H1 (cell line): ENCODE results near the gene SLC24A3. TPM values are rescaled to one million over a fixed set of nuclear protein-coding genes. Genes with fewer than 3 reads are reported as not detected.

Source experiments
- CTCF ChIA-PET: fragments of 300-600 bp; sonication (Branson Sonifier 250); formaldehyde crosslinking; loops from one replicate; lab custom pipeline; 2021; ENCODE audit not compliant: partially characterized antibody; lab: Charles Lee
- POLR2A ChIA-PET: fragments of 300-600 bp; sonication (Branson Sonifier 250); formaldehyde crosslinking; loops from one replicate; lab custom pipeline; 2021; ENCODE audit warnings: inconsistent platforms; ENCODE audit not compliant: partially characterized antibody; lab: Charles Lee
- DNase-seq, 2 experiments: peaks; one replicate each; pipeline versions ENCODE4 v3.0.0 to v3.0.0-alpha.2; 2010 to 2022; ENCODE audit warnings: low spot score in 2 of 2, low read depth in 1 of 2, mixed read lengths in 1 of 2
- FAIRE-seq: peaks from 2 replicates; lab custom pipeline; 2011; peaks lifted over from hg19 to GRCh38; lab: Jason Lieb, UNC
- H2AFZ ChIP-seq: 2 replicates; pipeline ENCODE4 v1.8.1; 2012; ENCODE audit warnings: low read length, inconsistent platforms
- H2AK5ac ChIP-seq: 2 replicates; pipeline ENCODE4 v1.6.1; 2013; ENCODE audit warnings: low read depth, low read length
- H2BK120ac ChIP-seq: replicated peaks from 2 replicates; pipeline ENCODE3; 2013; ENCODE audit warnings: low read depth, low read length, inconsistent platforms
- H2BK12ac ChIP-seq: 2 replicates; pipeline ENCODE4 v1.6.1; 2013; ENCODE audit warnings: low read depth, low read length
- H2BK15ac ChIP-seq: 2 replicates; pipeline ENCODE4 v1.6.1; 2013; ENCODE audit warnings: low read length
- H2BK20ac ChIP-seq: 2 replicates; pipeline ENCODE4 v1.6.1; 2013; ENCODE audit warnings: low read length
- H2BK5ac ChIP-seq: 2 replicates; pipeline ENCODE4 v1.6.1; 2013; ENCODE audit warnings: low read depth, low read length
- H3K14ac ChIP-seq: 2 replicates; pipeline ENCODE4 v1.6.1; 2013; ENCODE audit warnings: inconsistent platforms; ENCODE audit not compliant: insufficient read length
- H3K18ac ChIP-seq: 2 replicates; pipeline ENCODE4 v1.6.1; 2013; ENCODE audit warnings: low read length; ENCODE audit errors: extremely low read depth
- H3K23ac ChIP-seq: 2 replicates; pipeline ENCODE4 v1.6.1; 2013; ENCODE audit warnings: inconsistent platforms; ENCODE audit not compliant: insufficient read length
- H3K23me2 ChIP-seq: 2 replicates; pipeline ENCODE4 v1.6.1; 2013; ENCODE audit warnings: low read depth, low read length
- H3K27ac ChIP-seq: 2 replicates; pipeline ENCODE4 v1.6.1; 2011; ENCODE audit warnings: low read depth, low read length, inconsistent platforms
- H3K27me3 ChIP-seq, 4 experiments: replicated peaks in 1 of 4; 1 replicate in 1 of 4; 2 replicates in 3 of 4; pipeline versions ENCODE4 v1.6.1 to v1.8.1; 2011 to 2013; ENCODE audit warnings: low read length in 3 of 4, mild to moderate bottlenecking in 3 of 4, inconsistent platforms in 2 of 4, mixed read lengths in 2 of 4, moderate library complexity in 1 of 4; ENCODE audit not compliant: control insufficient read depth in 3 of 4, insufficient read depth in 3 of 4; ENCODE audit errors: extremely low read depth in 1 of 4
- H3K36me3 ChIP-seq, 4 experiments: 2 replicates each; pipeline versions ENCODE4 v1.6.1 to v1.8.1; 2011 to 2013; ENCODE audit warnings: mild to moderate bottlenecking in 4 of 4, low read length in 3 of 4, moderate library complexity in 2 of 4, control low read depth in 1 of 4, inconsistent platforms in 1 of 4; ENCODE audit not compliant: insufficient read depth in 4 of 4, control insufficient read depth in 2 of 4
- H3K4ac ChIP-seq: replicated peaks from 2 replicates; pipeline ENCODE3; 2013; ENCODE audit warnings: low read length, low read depth, mixed read lengths, inconsistent platforms; ENCODE audit not compliant: insufficient read length
- H3K4me1 ChIP-seq, 4 experiments: replicated peaks in 1 of 4; 1 replicate in 1 of 4; 2 replicates in 3 of 4; pipeline versions ENCODE4 v1.6.1 to v1.8.1; 2011 to 2013; ENCODE audit warnings: low read length in 3 of 4, inconsistent platforms in 2 of 4, mixed read lengths in 1 of 4; ENCODE audit not compliant: insufficient read depth in 4 of 4, control insufficient read depth in 3 of 4
- H3K4me2 ChIP-seq, 2 experiments: 2 replicates each; pipeline versions ENCODE4 v1.6.1 to v1.8.1; 2011 to 2013; ENCODE audit warnings: low read depth in 2 of 2, low read length in 2 of 2, control low read depth in 1 of 2, inconsistent platforms in 1 of 2, mild to moderate bottlenecking in 1 of 2; ENCODE audit not compliant: insufficient read depth in 1 of 2
- H3K4me3 ChIP-seq, 4 experiments: fragments of 200-600, 300-600 bp in 1 of 4; sonication (generic), shearing (Covaris generic), sonication (Bioruptor Twin) in 1 of 4; 2 replicates each; pipeline versions ENCODE4 v1.5.1 to v1.8.1; 2011 to 2016; ENCODE audit warnings: low read length in 4 of 4, low read depth in 3 of 4, control low read depth in 2 of 4, inconsistent platforms in 2 of 4, mild to moderate bottlenecking in 2 of 4, mixed read lengths in 1 of 4, moderate library complexity in 1 of 4; ENCODE audit not compliant: insufficient read depth in 2 of 4; ENCODE audit errors: extremely low read depth in 1 of 4
- H3K56ac ChIP-seq: replicated peaks from 2 replicates; pipeline ENCODE3; 2013; ENCODE audit warnings: low read depth, mild to moderate bottlenecking, mixed read lengths, low read length, inconsistent platforms; ENCODE audit not compliant: insufficient read length
- H3K79me1 ChIP-seq: 2 replicates; pipeline ENCODE4 v1.6.1; 2013; ENCODE audit warnings: low read depth, low read length, control low read depth
- H3K79me2 ChIP-seq, 2 experiments: 2 replicates each; pipeline versions ENCODE4 v1.6.1 to v1.8.1; 2012 to 2013; ENCODE audit warnings: low read length in 2 of 2, mild to moderate bottlenecking in 2 of 2, inconsistent platforms in 1 of 2; ENCODE audit not compliant: insufficient read depth in 2 of 2, control insufficient read depth in 1 of 2
- H3K9ac ChIP-seq, 4 experiments: replicated peaks in 1 of 4; 1 replicate in 1 of 4; 2 replicates in 3 of 4; pipeline versions ENCODE4 v1.6.1 to v1.8.1; 2011 to 2013; ENCODE audit warnings: low read depth in 3 of 4, low read length in 3 of 4, control low read depth in 2 of 4, mild to moderate bottlenecking in 2 of 4, moderate library complexity in 2 of 4, inconsistent platforms in 1 of 4; ENCODE audit errors: extremely low read depth in 1 of 4
- H3K9me3 ChIP-seq, 2 experiments: 2 replicates each; pipeline versions ENCODE4 v1.6.1 to v1.8.1; 2012 to 2013; ENCODE audit warnings: mild to moderate bottlenecking in 2 of 2, moderate library complexity in 2 of 2, control low read depth in 1 of 2, inconsistent platforms in 1 of 2, low read depth in 1 of 2, low read length in 1 of 2, mixed read lengths in 1 of 2; ENCODE audit not compliant: insufficient read depth in 2 of 2
- H4K20me1 ChIP-seq, 2 experiments: replicated peaks in 1 of 2; 2 replicates each; pipeline versions ENCODE3 to v1.8.1; 2011 to 2013; ENCODE audit warnings: inconsistent platforms in 2 of 2, low read length in 2 of 2, mild to moderate bottlenecking in 1 of 2; ENCODE audit not compliant: insufficient read depth in 2 of 2, control insufficient read depth in 1 of 2
- H4K5ac ChIP-seq: 2 replicates; pipeline ENCODE4 v1.6.1; 2013; ENCODE audit warnings: low read length, low read depth, mixed read lengths, inconsistent platforms; ENCODE audit not compliant: insufficient read length
- H4K8ac ChIP-seq: 2 replicates; pipeline ENCODE4 v1.8.0; 2013; ENCODE audit warnings: mild to moderate bottlenecking, moderate library complexity, low read length, inconsistent platforms; ENCODE audit not compliant: insufficient read depth; ENCODE audit errors: extremely low read depth
- H4K91ac ChIP-seq: replicated peaks from 2 replicates; pipeline ENCODE3; 2013; ENCODE audit warnings: low read length, mixed read lengths, inconsistent platforms; ENCODE audit not compliant: insufficient read length
- ATF2 ChIP-seq: IDR thresholded peaks from 2 replicates; pipeline ENCODE4 v1.6.1; 2012; ENCODE audit warnings: low read length, inconsistent platforms
- ATF3 ChIP-seq: IDR thresholded peaks from 2 replicates; pipeline ENCODE4 v1.6.1; 2011; ENCODE audit warnings: low read depth, mild to moderate bottlenecking, low read length; ENCODE audit not compliant: insufficient read depth
- CEBPB ChIP-seq: IDR thresholded peaks from 2 replicates; pipeline ENCODE4 v1.6.1; 2012; ENCODE audit warnings: low read depth, low read length
- CREB1 ChIP-seq: IDR thresholded peaks from 2 replicates; pipeline ENCODE4 v1.6.1; 2012; ENCODE audit warnings: inconsistent platforms
- CTCF ChIP-seq, 3 experiments: IDR thresholded peaks; 1 replicate in 2 of 3; 2 replicates in 1 of 3; pipeline versions ENCODE4 v1.5.1 to v1.6.1; 2011; ENCODE audit warnings: low read length in 3 of 3, mild to moderate bottlenecking in 3 of 3, inconsistent platforms in 2 of 3, low read depth in 1 of 3, moderate library complexity in 1 of 3; ENCODE audit not compliant: insufficient read depth in 1 of 3; ENCODE audit errors: control extremely low read depth in 1 of 3
- MAFK ChIP-seq: IDR thresholded peaks from 2 replicates; pipeline ENCODE4 v1.6.1; 2012; ENCODE audit warnings: low read depth, mild to moderate bottlenecking, improper control_type of control experiment, low read length
- POLR2AphosphoS5 ChIP-seq: IDR thresholded peaks from 2 replicates; pipeline ENCODE4 v1.6.1; 2011; ENCODE audit warnings: low read depth, low read length
- RXRA ChIP-seq: IDR thresholded peaks from 2 replicates; pipeline ENCODE4 v1.6.1; 2011; ENCODE audit warnings: low read depth, mild to moderate bottlenecking, low read length, moderate library complexity; ENCODE audit not compliant: insufficient read depth
- SIX5 ChIP-seq: IDR thresholded peaks from 2 replicates; pipeline ENCODE4 v1.6.1; 2011; ENCODE audit warnings: mild to moderate bottlenecking, low read depth, low read length
- WGBS, 2 experiments: shearing (Covaris generic) in 1 of 2; methylation state at CpG; one replicate each; pipeline versions ENCODE4 v1.1.6 to v1.1.7; 2013 to 2015; ENCODE audit warnings: low lambda C conversion rate in 2 of 2, mixed read lengths in 2 of 2, inconsistent platforms in 1 of 2, low coverage in 1 of 2, missing lambda C conversion rate in 1 of 2; ENCODE audit not compliant: insufficient replicate concordance in 2 of 2, insufficient coverage in 1 of 2, insufficient read length in 1 of 2; ENCODE audit errors: extremely low coverage in 1 of 2, missing lambda C conversion rate in 1 of 2; 5-methylcytosine and 5-hydroxymethylcytosine counted together
- polyA plus RNA-seq, 7 experiments: library from polyadenylated mRNA; depleted of rRNA in 3 of 7; stranded (reverse) in 5 of 7; unstranded in 2 of 7; fragments of >200 nt in 5 of 7; fragments of 200-250 nt in 2 of 7; gene quantifications; 1 replicate in 5 of 7; 2 replicates in 1 of 7; 4 replicates in 1 of 7; pipeline versions ENCODE4 v1.2.1 to v1.2.3, GENCODE V29; 2011 to 2013; ENCODE audit warnings: missing spikeins in 2 of 7, mixed read lengths in 2 of 7
- total RNA-seq: library from RNA; stranded (reverse); fragmentation: NEBNext Ultra II Directional; extraction: Animal tissue kit (Norgen Biotek cat#: 25700); gene quantifications from 2 replicates; pipeline ENCODE4 v1.2.1, GENCODE V29; 2021

Gene SLC24A3
- total and polyA plus RNA-seq, 2 of the 8 experiments (the other 6 are each of a cell fraction or from before 2014, with no cell fraction given) = 4.5 to 6.3 TPM

GRCh38 chr20:19741924-19742323, 529.5 kb downstream of the SLC24A3 start:
- H2BK5ac ChIP-seq = no peak overlapping the region
- H3K4me3 ChIP-seq = no peak overlapping the region
- no peak overlapping the region for H3K4ac ChIP-seq
- no peaks in the 10 kb centered on the region; the same call in 1 of the 2 replicates for H3K79me1 ChIP-seq
- no peak overlapping the region for H3K14ac ChIP-seq
- no peak overlapping the region for H4K8ac ChIP-seq
- H3K4me2 ChIP-seq = no peak overlapping the region
- no peak overlapping the region for H4K91ac ChIP-seq
- H4K20me1 ChIP-seq = no peaks in the 10 kb centered on the region
- H3K9me3 ChIP-seq = peaks cover 4 to 9% of the 10 kb centered on the region in 2 experiments; a peak in 2 of 4 replicates
- POLR2A ChIA-PET = no interaction called here
- no peak overlapping the region for H2BK12ac ChIP-seq
- H3K18ac ChIP-seq = no peak overlapping the region
- H2AK5ac ChIP-seq = no peak overlapping the region
- no peaks in the 10 kb centered on the region for H3K23me2 ChIP-seq
- no peak overlapping the region for H3K23ac ChIP-seq
- peaks cover 0 to 5% (median under 1%) of the 10 kb centered on the region in 4 experiments; a peak in 2 of 7 replicates for H3K4me1 ChIP-seq
- WGBS, 2 experiments = 92% methylated on average over 2 of the region's 2 CpGs; no CpG with 5 or more reads in 1 of the 2 experiments
- H3K56ac ChIP-seq = no peak overlapping the region
- H3K9ac ChIP-seq = no peak overlapping the region
- H4K5ac ChIP-seq = no peak overlapping the region
- H2AFZ ChIP-seq = no peak overlapping the region
- H2BK20ac ChIP-seq = no peak overlapping the region
- H3K27me3 ChIP-seq = no peaks in the 10 kb centered on the region; a peak in 1 of 7 replicates
- no peak overlapping the region for H3K27ac ChIP-seq
- no peak overlapping the region for H2BK15ac ChIP-seq
- no peak for FAIRE-seq
- H3K79me2 ChIP-seq = no peaks in the 10 kb centered on the region
- H3K36me3 ChIP-seq = no peaks in the 10 kb centered on the region
- DNase-seq = no peak
- CTCF ChIA-PET = interaction anchor here (1.3 kb wide), 1 partner anchor 15 kb away, joined by 3 read pairs; no protein-coding TSS in a partner anchor
- H2BK120ac ChIP-seq = no peak overlapping the region
- TF ChIP-seq CEBPB = no peak
- no peak for TF ChIP-seq ATF2
- no peak for TF ChIP-seq ATF3
- no peak for TF ChIP-seq POLR2AphosphoS5
- TF ChIP-seq CTCF (IDR thresholded peaks at IDR 0.05; ENCODE audit: control extremely low read depth in 1 of 3, insufficient read depth in 1 of 3, low read depth in 1 of 3, low read length in 3 of 3) = no peak
- no peak for TF ChIP-seq MAFK
- TF ChIP-seq CREB1 = no peak
- no peak for TF ChIP-seq SIX5
- TF ChIP-seq RXRA = no peak
